Measurements from ENCODE around the gene LEO1. TPM values are rescaled to one million over a fixed set of nuclear protein-coding genes. Genes with fewer than 3 reads are reported as not detected.

Gene LEO1
- total RNA-seq (2022; extraction: Qiagen RNA extraction) = 50.9 to 63.0 TPM (median 52.5 TPM) in 5 replicates

DNA sequence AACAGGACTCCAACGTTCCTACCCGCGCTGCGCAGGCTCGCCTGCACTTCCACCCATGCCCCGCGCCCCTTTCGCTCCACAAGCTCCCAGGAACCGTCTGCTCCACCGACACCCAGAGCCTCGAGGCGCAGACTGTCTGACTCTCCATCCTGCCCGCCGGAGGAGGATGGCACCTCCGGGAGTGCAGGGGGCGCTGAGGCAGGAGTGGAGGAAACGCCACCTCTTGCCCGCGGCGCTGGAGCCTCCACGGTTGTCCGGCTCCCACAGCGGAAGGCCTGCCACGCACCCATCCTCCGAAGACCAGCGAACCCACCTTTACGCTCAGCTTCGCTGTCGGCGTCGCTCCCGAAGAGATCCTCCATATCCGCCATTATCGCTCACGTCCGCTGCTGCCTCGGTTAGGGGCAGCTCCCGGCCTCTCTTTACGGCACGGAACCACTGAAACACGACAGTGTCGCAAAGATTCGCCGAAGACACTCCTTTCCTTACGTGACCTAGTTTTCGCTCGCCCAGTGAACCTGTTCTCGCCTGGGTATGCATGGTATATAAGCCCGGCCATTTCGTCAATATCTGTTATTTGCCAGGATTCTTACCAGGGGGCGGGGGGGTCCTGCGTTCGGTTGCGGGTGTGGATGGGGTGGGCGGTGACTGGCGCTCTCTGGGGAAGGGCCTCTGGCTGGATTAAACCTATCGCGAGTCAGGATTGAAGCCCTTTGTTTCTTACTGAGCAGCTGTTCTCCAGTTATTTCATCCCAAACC, at the start of gene LEO1:
Gene LEO1, minus strand, starts transcription at position 404 of the 759 bp plus-strand sequence. Its CDS starts 33 bp downstream, at position 371.

DNA sequence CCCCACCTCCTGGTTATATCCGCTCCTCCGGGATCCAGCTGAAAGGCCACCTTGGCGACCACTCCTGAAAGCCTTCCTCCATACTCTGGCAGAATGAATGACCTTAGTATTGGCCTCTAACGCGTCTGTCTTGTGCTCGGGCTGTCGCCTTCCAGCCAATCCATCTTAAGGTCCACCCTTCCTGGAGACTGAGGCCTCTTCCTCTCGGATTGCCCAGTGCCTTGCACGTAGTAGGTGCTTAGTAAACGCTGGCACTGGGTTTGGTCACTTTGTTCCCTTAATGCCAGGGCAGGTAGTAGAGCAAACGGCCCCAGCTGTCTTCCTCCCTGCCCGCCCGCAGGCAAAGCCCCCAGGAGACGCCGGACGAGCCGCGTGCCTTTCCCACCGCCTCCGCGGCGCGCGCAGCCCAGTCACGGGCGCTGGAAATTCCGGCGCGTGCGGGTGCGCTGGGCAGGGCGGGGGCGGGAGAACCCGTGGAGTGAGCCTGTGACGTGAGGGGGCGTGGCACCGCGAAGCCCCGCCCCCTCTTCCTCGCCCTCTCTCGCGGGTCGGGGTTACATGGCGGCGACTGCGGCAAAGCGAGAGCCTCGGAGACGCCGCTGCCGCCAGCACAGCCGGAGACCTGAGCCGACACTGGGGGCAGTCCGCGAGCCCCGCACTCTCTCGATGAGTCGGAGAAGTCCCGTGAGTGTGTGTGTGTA, 47.3 kb upstream of the LEO1 start, which contains the start of gene MAPK6:
Gene MAPK6, plus strand, starts transcription at position 527 of the 701 bp plus-strand sequence. CDS start 27,242 bp downstream, outside the sequence.

Other genes starting within 250 kb of the LEO1 start
- gene LYSMD2, start 234.1 kb downstream of the LEO1 start, total RNA-seq (2022; extraction: Qiagen RNA extraction) = 18.3 to 22.4 TPM (median 19.3 TPM) in 5 replicates
- 1.4 to 2.1 TPM (median 1.9 TPM) in 5 replicates for gene TMOD2, start 220.2 kb downstream of the LEO1 start, total RNA-seq (2022; extraction: Qiagen RNA extraction)
- 55.7 to 85.4 TPM (median 71.2 TPM) in 5 replicates for gene TMOD3, start 142.1 kb downstream of the LEO1 start, total RNA-seq (2022; extraction: Qiagen RNA extraction)
- gene MAPK6, start 47.4 kb upstream of the LEO1 start, total RNA-seq (2022; extraction: Qiagen RNA extraction) = 45.0 to 63.2 TPM (median 57.7 TPM) in 5 replicates
- 0.11 to 0.17 TPM (median 0.14 TPM) in 3 of 5 replicates, not detected in the others for gene BCL2L10, start 141.0 kb upstream of the LEO1 start, total RNA-seq (2022; extraction: Qiagen RNA extraction)
- gene GNB5, start 219.6 kb upstream of the LEO1 start, total RNA-seq (2022; extraction: Qiagen RNA extraction) = 45.2 to 52.1 TPM (median 48.3 TPM) in 5 replicates